ENCODE measurements around the gene ALG3.
A peak's percentile ranks its signal among the peaks of the same experiment; 100 is the strongest.

The ALG3 gene

DNA sequence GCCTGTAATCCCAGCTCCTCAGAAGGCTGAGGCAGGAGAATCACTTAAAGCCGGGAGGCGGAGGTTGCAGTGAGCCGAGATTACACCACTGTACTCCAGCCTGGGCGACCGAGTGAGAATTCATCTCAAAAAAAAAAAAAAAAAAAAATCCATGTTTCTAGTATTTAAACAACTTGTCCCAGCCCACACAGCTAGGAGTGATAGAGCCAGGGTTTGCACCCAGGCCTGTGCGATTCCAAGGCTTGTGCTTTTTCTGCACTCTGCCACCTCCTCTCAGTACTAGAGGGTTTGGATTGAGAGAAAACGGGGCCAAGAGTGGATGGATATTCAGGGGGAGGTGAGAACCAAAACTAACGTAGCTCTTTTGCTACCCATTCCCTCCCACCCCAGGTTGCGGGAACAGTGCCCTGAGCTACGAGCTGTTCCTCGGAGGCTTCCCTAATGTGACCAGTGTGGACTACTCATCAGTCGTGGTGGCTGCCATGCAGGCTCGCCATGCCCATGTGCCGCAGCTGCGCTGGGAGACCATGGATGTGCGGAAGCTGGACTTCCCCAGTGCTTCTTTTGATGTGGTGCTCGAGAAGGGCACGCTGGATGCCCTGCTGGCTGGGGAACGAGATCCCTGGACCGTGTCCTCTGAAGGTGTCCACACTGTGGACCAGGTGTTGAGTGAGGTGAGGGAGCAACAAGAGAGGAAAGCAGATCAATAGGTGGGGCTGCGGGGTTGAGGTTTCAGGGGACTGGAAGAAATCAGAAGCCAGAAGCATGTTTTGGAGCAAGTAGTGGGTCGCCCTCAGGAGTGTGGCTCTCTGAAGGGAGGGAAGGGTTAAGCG lies 8.5 kb upstream of the ALG3 start:
- CTCF ChIA-PET: interaction anchor here (1.0 to 3.7 kb wide), 3 partner anchors 7 to 30 kb away, joined by 3 to 48 read pairs (median 6); partner anchors contain the start of gene EEF1AKMT4
- DNase-seq (ENCODE audit: low read depth, low spot score): no peak
- H3K4me3 ChIP-seq (ENCODE audit: low read depth, low read length): no peak overlapping the region
- TF ChIP-seq, protein P1, sequence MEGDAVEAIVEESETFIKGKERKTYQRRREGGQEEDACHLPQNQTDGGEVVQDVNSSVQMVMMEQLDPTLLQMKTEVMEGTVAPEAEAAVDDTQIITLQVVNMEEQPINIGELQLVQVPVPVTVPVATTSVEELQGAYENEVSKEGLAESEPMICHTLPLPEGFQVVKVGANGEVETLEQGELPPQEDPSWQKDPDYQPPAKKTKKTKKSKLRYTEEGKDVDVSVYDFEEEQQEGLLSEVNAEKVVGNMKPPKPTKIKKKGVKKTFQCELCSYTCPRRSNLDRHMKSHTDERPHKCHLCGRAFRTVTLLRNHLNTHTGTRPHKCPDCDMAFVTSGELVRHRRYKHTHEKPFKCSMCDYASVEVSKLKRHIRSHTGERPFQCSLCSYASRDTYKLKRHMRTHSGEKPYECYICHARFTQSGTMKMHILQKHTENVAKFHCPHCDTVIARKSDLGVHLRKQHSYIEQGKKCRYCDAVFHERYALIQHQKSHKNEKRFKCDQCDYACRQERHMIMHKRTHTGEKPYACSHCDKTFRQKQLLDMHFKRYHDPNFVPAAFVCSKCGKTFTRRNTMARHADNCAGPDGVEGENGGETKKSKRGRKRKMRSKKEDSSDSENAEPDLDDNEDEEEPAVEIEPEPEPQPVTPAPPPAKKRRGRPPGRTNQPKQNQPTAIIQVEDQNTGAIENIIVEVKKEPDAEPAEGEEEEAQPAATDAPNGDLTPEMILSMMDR (IDR thresholded peaks at IDR 0.05; ENCODE audit: insufficient read depth, low read length, missing control alignments): no peak
- POLR2A ChIA-PET: no interaction called here

DNA sequence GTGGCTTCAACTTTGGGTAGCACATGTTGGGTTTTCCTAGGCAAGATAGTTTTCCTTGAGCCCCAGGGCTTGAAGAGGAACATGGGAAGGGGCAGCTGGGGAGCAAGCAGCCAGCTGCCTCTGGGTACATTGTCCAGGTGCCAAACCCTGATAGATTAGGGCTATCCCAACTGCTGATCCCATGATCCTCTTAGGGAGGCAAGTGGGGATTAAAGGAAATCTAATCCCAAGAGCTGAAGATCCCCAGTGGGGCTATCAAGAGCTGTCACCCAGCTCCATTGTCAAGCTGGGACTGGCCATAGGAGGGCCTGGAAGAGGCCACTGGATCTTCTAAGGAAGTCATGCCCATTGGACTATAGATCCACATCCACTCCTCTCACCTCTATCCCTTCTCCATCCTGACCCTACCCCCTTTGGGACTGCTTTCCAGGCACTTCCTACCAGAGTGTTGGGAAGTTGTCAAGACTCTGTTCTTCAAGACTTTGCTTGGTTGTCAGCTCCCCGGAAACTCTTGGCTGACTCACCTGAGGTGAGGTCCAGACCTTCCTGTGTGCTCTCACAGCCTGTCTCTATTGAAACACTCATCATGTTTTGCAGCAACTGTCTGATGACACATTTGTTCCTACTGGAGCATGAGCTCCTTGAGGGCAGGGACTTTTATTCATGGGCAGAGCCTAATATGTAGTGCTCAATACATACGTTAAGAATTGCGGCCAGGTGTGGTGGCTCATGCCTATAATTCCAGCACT lies 6.7 kb upstream of the ALG3 start:
- TF ChIP-seq, protein P1 (IDR thresholded peaks at IDR 0.05; ENCODE audit: insufficient read depth, low read length, missing control alignments): no peak
- no peak for DNase-seq (ENCODE audit: low read depth, low spot score)
- no peak overlapping the region for H3K4me3 ChIP-seq (ENCODE audit: low read depth, low read length)
- ChIA-PET CTCF (interaction anchor here (1.7 to 4.8 kb wide), 4 partner anchors 28 to 361 kb away, joined by 5 to 20 read pairs (median 8); no protein-coding TSS in a partner anchor), POLR2A (no interaction called here)

DNA sequence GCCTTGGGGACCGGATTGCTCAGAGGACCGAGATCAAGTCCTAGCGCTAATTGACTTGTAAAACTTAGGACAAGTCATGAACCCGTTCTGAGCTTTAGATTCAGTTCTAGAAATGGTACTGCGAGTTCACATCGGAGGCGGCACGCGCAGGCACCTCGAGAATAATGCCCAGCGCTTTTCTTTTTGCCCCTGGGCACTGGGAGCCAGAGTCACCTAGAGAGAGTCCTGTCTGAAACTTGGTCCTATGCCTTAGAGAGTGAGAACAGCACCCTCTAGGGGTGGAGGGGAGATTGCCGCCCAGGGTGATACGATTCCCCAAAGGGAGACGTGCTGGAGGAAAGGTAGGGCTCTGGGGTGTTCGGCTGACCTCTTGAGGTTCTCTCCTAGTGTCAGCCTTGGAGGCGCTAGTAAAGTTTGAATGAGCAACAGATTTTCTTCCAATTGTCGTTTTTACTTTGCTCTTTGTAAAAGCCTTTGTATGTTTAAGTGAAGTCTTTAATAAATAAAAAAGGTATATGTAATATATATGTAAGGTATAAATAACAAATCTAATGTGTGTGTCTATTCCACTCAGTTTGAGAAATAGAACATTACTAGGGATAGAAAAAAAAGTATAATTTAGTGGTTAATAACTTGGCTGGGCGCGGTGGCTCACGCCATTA lies 1.5 kb upstream of the ALG3 start:
- ChIA-PET POLR2A (no interaction called here), CTCF (interaction anchor here (0.6 to 3.9 kb wide), 75 partner anchors 9 to 366 kb away, joined by 3 to 48 read pairs (median 4); partner anchors contain the start of genes ABCF3, AP2M1, EIF2B5 and FAM131A)
- TF ChIP-seq, protein P1 (IDR thresholded peaks at IDR 0.05; ENCODE audit: insufficient read depth, low read length, missing control alignments): peak; percentile 94

DNA sequence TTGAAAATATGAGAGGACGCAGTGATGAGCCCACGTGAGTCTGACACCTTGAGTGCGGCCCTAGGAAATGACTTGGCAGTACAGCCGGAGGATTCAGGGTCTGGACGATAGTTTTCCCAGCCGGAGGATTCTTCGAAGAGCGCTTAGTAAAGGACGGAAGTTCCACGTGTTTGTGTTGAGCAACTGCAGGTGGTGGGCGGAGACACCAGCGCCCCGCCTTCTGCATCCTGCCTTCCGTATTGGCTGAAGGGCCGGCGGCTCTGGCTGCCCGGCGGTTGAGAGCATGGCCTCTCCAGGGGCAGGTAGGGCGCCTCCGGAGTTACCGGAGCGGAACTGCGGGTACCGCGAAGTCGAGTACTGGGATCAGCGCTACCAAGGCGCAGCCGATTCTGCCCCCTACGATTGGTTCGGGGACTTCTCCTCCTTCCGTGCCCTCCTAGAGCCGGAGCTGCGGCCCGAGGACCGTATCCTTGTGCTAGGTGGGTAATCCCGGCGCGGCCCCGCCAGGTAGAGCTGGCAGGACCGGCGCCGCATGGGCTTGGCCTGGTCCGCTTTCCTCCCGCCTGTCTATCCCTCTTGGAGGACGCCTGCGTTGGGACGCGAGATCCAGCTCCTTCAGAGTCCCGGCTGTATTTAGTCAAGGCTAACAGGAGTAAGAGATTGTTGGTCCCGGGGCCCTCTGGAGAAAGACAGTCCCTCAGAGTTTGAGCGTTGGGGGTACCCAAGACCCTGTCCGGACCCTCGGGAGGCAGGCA lies 827 bp upstream of the ALG3 start, which contains the start of gene EEF1AKMT4:
Gene EEF1AKMT4, plus strand, starts transcription at position 261 of the 755 bp plus-strand sequence. Its CDS starts 23 bp downstream, at position 284.
- ChIA-PET POLR2A (no interaction called here), CTCF (interaction anchor here (0.6 to 3.9 kb wide), 75 partner anchors 9 to 365 kb away, joined by 3 to 48 read pairs (median 4); partner anchors contain the start of genes ABCF3, AP2M1, EIF2B5 and FAM131A)
- peak within 1 kb of the TSS; percentile 87 for H3K4me3 ChIP-seq (ENCODE audit: low read depth, low read length)
- peak; percentile 92 for DNase-seq (ENCODE audit: low read depth, low spot score)
- TF ChIP-seq, protein P1 (IDR thresholded peaks at IDR 0.05; ENCODE audit: insufficient read depth, low read length, missing control alignments): peak; percentile 75

More for the DNA sequence above, 1.5 kb upstream of the ALG3 start:
- peak overlapping the region; percentile 87 for H3K4me3 ChIP-seq (ENCODE audit: low read depth, low read length)
- peak; percentile 49 for DNase-seq (ENCODE audit: low read depth, low spot score)

DNA sequence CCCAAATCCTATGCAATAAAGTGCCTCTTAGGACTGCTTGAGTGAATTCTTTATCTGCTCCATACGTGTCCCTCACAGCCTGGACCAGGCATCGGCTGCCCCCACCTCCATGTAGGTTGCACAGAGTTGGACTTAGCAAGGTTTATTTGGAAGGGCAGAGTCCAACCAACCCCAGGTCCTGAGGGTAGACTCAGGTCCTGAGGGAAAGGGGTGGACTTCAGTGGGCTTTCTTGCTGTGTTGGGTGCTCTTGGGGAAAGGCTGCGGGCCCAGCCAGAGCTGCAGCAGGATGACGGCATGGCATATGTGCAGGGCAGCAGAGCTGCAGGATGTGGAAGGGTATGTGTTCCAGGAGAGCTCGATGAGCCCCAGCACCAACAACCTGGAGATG lies 6.5 kb downstream of the ALG3 start:
- ChIA-PET CTCF (interaction anchor here (0.7 to 5.3 kb wide), 12 partner anchors 12 to 349 kb away, joined by 3 to 22 read pairs (median 3); no protein-coding TSS in a partner anchor), POLR2A (interaction anchor here (0.6 to 1.0 kb wide), 2 partner anchors 53 to 62 kb away, joined by 3 read pairs; no protein-coding TSS in a partner anchor)
- no peak overlapping the region for H3K4me3 ChIP-seq (ENCODE audit: low read depth, low read length)
- TF ChIP-seq, protein P1 (IDR thresholded peaks at IDR 0.05; ENCODE audit: insufficient read depth, low read length, missing control alignments): no peak
- DNase-seq (ENCODE audit: low read depth, low spot score): no peak
